Measurements from ENCODE around the gene PLBD2. TPM values are rescaled to one million over a fixed set of nuclear protein-coding genes. Genes with fewer than 3 reads are reported as not detected.

Gene PLBD2
- total RNA-seq, 1 experiment from 2014 or later: 31.4 TPM

DNA sequence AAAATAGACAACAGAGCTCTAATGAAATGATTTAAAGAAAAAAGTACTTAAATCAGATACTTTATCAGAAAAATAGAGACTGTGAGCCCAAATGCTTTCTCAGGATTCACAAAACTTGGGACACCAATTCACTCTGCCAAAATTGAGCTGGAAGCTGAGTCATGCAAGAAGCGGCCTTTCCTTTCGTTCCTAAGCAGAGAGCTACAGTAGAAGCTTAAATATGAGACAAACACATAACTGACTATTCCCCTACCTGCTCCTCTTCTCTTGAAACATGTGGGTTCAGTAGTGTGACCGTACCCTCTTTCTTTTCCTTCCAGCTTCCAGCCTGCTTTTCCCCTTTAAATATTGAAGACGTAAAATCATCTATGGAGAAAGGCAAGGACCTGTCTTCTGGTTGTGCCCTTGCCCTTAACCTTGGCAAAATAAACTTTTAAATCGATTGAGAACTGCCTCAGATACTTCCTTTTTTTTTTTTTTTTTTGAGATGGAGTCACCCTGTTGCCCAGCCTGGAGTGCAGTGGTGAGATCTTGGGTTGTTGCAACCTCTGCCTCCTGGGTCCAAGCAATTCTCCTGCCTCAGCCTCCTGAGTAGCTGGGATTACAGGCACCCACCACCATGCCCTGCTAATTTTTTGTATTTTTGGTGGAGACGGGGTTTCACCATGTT lies 49.7 kb downstream of the PLBD2 start:
- Histone ChIP-seq H3K18ac (ENCODE audit: insufficient read length, low read depth, low read length) (no peak overlapping the region), H2BK15ac (ENCODE audit: low read depth, low read length) (no peak overlapping the region), H3K9me3 (ENCODE audit: control insufficient read depth, low read depth, low read length) (no peaks in the 10 kb centered on the region), H3K14ac (ENCODE audit: insufficient read depth, low read length) (no peak overlapping the region), H4K8ac (replicated peaks; ENCODE audit: insufficient read length, low read depth, low read length) (no peak overlapping the region), H3K23ac (ENCODE audit: insufficient read length, low read depth, low read length) (no peak overlapping the region), H3K56ac (ENCODE audit: insufficient read length, low read depth, low read length) (no peak overlapping the region), H2BK5ac (ENCODE audit: insufficient read length, low read length) (no peak overlapping the region), H3K4ac (ENCODE audit: low read depth, low read length) (no peak overlapping the region), H2BK12ac (ENCODE audit: insufficient read length, low read depth, low read length) (no peak overlapping the region), H3K27ac (ENCODE audit: insufficient read length, low read depth, low read length) (no peak overlapping the region), H3K27me3 (ENCODE audit: insufficient read depth, low read length) (no peaks in the 10 kb centered on the region), H3K9ac (ENCODE audit: extremely low read depth, insufficient read length, low read length) (no peak overlapping the region), H3T11ph (ENCODE audit: low read length) (no peak overlapping the region), H4K20me1 (ENCODE audit: control insufficient read depth, insufficient read depth, insufficient read length) (no peaks in the 10 kb centered on the region), H4K5ac (ENCODE audit: insufficient read length, low read depth, low read length) (no peak overlapping the region), H2BK20ac (ENCODE audit: low read depth, low read length, poor library complexity, severe bottlenecking) (no peak overlapping the region), H2AK5ac (ENCODE audit: insufficient read length, low read length) (no peak overlapping the region), H3K4me1 (ENCODE audit: insufficient read depth, low read length) (no peaks in the 10 kb centered on the region), H2AFZ (ENCODE audit: low read length) (no peak overlapping the region), H3K79me1 (ENCODE audit: insufficient read depth, low read depth, low read length, poor library complexity, severe bottlenecking) (no peaks in the 10 kb centered on the region), H3K79me2 (ENCODE audit: insufficient read depth, low read length) (no peaks in the 10 kb centered on the region), H3K23me2 (ENCODE audit: insufficient read length, low read depth, low read length, poor library complexity, severe bottlenecking) (no peaks in the 10 kb centered on the region), H2BK120ac (ENCODE audit: low read depth, low read length, poor library complexity, severe bottlenecking) (no peak overlapping the region), H3K4me2 (ENCODE audit: insufficient read depth, insufficient read length, low read length) (no peak overlapping the region), H4K91ac (ENCODE audit: insufficient read length, low read depth, low read length) (no peak overlapping the region)
- H3K4me1 Mint-ChIP-seq: peaks cover 20 to 30% of the 10 kb centered on the region in 2 experiments
- no CpG with 5 or more reads among the region's 6 CpGs for whole genome bisulfite sequencing (ENCODE audit: extremely low coverage, insufficient read length, low lambda C conversion rate)
- TF ChIP-seq, protein P1, sequence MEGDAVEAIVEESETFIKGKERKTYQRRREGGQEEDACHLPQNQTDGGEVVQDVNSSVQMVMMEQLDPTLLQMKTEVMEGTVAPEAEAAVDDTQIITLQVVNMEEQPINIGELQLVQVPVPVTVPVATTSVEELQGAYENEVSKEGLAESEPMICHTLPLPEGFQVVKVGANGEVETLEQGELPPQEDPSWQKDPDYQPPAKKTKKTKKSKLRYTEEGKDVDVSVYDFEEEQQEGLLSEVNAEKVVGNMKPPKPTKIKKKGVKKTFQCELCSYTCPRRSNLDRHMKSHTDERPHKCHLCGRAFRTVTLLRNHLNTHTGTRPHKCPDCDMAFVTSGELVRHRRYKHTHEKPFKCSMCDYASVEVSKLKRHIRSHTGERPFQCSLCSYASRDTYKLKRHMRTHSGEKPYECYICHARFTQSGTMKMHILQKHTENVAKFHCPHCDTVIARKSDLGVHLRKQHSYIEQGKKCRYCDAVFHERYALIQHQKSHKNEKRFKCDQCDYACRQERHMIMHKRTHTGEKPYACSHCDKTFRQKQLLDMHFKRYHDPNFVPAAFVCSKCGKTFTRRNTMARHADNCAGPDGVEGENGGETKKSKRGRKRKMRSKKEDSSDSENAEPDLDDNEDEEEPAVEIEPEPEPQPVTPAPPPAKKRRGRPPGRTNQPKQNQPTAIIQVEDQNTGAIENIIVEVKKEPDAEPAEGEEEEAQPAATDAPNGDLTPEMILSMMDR (conservative IDR thresholded peaks at IDR 0.05): no peak
- no peak overlapping the region for H3K27ac Mint-ChIP-seq
- H3K4me3 Mint-ChIP-seq: no peak overlapping the region
- H3K36me3 Mint-ChIP-seq (ENCODE audit: insufficient read depth in 1 of 3, low read depth in 3 of 3): no peaks in the 10 kb centered on the region
- H3K27me3 Mint-ChIP-seq (ENCODE audit: low read depth): peaks cover 4% of the 10 kb centered on the region
- no peaks in the 10 kb centered on the region; a peak in 2 of 5 replicates for H3K9me3 Mint-ChIP-seq
- DNase-seq: no peak
